ENCODE data around the gene ACAD10.
"Not testable (repeated sequence)": the region's sequence is repeated elsewhere in the genome, so short reads cannot be mapped to it uniquely, and the experiment has no call there.

Gene ACAD10

DNA sequence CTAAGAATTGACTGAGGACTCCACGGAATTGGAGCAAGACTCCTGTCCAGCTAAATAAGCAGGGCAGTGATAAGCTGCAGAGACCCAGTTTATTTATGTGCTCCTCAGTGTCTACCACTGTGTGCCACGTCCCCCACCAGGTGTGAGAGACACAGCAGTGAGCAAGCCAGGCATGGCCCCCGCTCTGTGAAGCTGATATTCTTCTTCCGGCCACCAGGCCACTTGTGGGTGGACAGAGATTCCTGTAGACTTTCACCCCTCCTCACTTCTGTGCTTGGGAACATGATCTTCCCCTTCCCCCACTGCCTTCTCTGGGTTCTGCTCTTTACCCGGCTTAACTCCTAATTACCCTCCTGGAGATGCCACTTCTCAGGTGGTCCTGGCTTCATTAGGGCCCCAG, 21.4 kb upstream of the ACAD10 start:
- TF ChIP-seq, protein P1, sequence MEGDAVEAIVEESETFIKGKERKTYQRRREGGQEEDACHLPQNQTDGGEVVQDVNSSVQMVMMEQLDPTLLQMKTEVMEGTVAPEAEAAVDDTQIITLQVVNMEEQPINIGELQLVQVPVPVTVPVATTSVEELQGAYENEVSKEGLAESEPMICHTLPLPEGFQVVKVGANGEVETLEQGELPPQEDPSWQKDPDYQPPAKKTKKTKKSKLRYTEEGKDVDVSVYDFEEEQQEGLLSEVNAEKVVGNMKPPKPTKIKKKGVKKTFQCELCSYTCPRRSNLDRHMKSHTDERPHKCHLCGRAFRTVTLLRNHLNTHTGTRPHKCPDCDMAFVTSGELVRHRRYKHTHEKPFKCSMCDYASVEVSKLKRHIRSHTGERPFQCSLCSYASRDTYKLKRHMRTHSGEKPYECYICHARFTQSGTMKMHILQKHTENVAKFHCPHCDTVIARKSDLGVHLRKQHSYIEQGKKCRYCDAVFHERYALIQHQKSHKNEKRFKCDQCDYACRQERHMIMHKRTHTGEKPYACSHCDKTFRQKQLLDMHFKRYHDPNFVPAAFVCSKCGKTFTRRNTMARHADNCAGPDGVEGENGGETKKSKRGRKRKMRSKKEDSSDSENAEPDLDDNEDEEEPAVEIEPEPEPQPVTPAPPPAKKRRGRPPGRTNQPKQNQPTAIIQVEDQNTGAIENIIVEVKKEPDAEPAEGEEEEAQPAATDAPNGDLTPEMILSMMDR (IDR thresholded peaks at IDR 0.05; ENCODE audit: low read depth, low read length), result no peak
- TF ChIP-seq POLR2A (IDR thresholded peaks at IDR 0.05; ENCODE audit: extremely low read depth, insufficient read length), result no peak
- no peak for TF ChIP-seq MAX (IDR thresholded peaks at IDR 0.05; ENCODE audit: low read depth, low read length)
- no peak for TF ChIP-seq MYC (IDR thresholded peaks at IDR 0.05; ENCODE audit: low read depth, low read length)

DNA sequence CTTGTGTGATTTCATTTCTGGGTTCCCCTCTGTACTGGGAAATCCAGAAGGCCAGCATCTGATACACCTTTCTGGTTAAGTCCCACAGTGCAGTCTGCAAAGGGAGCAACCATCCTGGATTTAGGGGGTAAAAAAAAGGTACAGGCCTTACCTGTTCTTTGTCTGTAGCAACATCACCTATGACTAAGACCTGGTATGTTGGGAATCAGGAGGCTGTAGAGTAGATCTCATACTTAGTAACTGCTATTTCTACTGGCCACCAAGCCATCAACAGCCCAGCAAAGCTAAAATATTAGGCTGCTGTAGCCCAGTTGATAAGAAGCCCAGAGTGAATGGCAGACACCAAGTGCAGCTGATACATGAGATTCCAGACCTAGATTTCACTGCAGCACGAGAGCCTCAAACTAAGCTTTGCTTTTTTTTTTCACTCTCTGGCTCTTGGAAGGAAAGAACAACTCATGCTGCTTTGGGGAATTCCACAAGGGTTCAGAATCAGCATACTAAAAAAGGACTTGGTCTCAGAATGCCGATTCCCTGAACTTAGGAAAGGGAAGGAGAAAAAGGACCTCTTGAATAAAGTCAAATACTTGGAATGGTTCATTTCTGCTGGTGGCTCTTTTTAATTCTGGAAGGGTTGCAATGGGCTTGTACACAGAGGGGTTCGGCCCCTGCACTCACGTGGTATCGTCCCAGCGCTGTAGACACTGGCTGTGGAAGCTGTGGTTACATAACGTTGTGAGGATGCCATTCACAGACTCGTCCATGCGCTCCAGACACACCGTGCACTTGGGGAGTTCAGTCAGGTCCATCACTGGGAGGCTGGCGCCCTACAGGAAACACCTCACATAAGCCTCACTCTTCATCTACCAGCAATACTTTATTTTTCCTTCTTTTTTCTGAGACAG, 20.6 kb upstream of the ACAD10 start:
- TF ChIP-seq, protein P1 (IDR thresholded peaks at IDR 0.05; ENCODE audit: low read depth, low read length), result no peak
- no peak for TF ChIP-seq POLR2A (IDR thresholded peaks at IDR 0.05; ENCODE audit: extremely low read depth, insufficient read length)
- no peak for TF ChIP-seq MYC (IDR thresholded peaks at IDR 0.05; ENCODE audit: low read depth, low read length)
- no peak for TF ChIP-seq MAX (IDR thresholded peaks at IDR 0.05; ENCODE audit: low read depth, low read length)
- no peak overlapping the region for H3K4me3 ChIP-seq (ENCODE audit: low read depth, low read length)
- no peak for DNase-seq (ENCODE audit: low read depth)

More for the DNA sequence above, 21.4 kb upstream of the ACAD10 start:
- no peak overlapping the region for H3K4me3 ChIP-seq (ENCODE audit: low read depth, low read length)
- no peak for DNase-seq (ENCODE audit: low read depth)

- no peak for TF ChIP-seq MAX (IDR thresholded peaks at IDR 0.05; ENCODE audit: low read depth, low read length)
- TF ChIP-seq MYC (IDR thresholded peaks at IDR 0.05; ENCODE audit: low read depth, low read length), result no peak
- no peak for TF ChIP-seq POLR2A (IDR thresholded peaks at IDR 0.05; ENCODE audit: extremely low read depth, insufficient read length)
- TF ChIP-seq, protein P1 (IDR thresholded peaks at IDR 0.05; ENCODE audit: low read depth, low read length), result no peak
- no peak overlapping the region for H3K4me3 ChIP-seq (ENCODE audit: low read depth, low read length)
- no peak for DNase-seq (ENCODE audit: low read depth)
Observed at GRCh38 chr12:111672822-111673381, 13.0 kb upstream of the ACAD10 start.

DNA sequence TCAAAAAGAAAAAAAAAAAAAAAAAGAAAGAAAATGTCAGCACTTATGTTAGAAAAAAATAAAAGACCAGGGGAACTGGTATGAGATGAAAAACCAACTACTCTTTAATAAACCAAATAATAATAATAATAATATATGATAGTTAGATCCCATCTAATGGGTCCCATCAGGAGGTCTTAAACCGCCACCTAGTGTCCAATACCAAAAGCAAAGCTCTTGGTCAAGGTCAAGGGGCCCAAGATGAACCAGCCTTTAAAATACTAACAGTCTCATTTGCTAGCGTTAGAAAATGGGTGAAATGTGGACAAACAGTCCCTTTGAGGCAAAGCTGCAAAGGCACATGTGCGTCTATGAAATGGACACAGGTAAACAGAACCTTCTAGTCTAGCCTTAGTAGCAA, 12.3 kb upstream of the ACAD10 start:
- no peak overlapping the region for H3K4me3 ChIP-seq (ENCODE audit: low read depth, low read length)
- peak; percentile 46 for DNase-seq (ENCODE audit: low read depth)
- TF ChIP-seq, protein P1 (IDR thresholded peaks at IDR 0.05; ENCODE audit: low read depth, low read length), result peak; percentile 43
- TF ChIP-seq POLR2A (IDR thresholded peaks at IDR 0.05; ENCODE audit: extremely low read depth, insufficient read length), result no peak
- no peak for TF ChIP-seq MAX (IDR thresholded peaks at IDR 0.05; ENCODE audit: low read depth, low read length)

DNA sequence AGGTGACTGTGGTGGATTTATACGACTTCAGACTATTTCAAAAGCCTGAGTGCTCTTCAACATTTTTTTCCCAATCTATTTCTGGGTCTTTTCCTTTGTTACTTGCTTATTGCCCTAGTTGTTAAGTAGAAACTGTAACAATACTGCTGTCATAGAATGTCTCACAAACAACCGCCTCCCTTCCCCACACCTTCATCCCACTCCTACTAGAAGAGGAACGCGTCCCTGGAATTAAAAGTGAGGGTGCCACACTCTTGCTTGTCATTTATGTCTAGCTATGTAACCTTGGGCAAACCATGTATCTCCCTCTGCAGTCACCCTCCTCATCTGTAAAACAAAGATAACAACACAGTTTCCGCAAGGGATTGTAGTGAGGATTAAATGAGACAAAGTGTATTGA, 8.7 kb upstream of the ACAD10 start:
- TF ChIP-seq MYC (IDR thresholded peaks at IDR 0.05; ENCODE audit: low read depth, low read length), result no peak
- TF ChIP-seq POLR2A (IDR thresholded peaks at IDR 0.05; ENCODE audit: extremely low read depth, insufficient read length), result no peak
- H3K4me3 ChIP-seq (ENCODE audit: low read depth, low read length), result no peak overlapping the region
- DNase-seq (ENCODE audit: low read depth), result no peak

- peak overlapping the region; percentile 96 for H3K4me3 ChIP-seq (ENCODE audit: low read depth, low read length)
- DNase-seq (ENCODE audit: low read depth), result not testable (repeated sequence)
Observed at GRCh38 chr12:111684485-111685198, 1.2 kb upstream of the ACAD10 start.

Measured in NB4 (cell line).